NCI-H2081 treated with DMSO at 0.1 percent for 48 hours (cell line): ENCODE measurements around the gene HDAC7.
A peak's percentile ranks its signal among the peaks of the same experiment; 100 is the strongest.
"Not testable (repeated sequence)": the region's sequence is repeated elsewhere in the genome, so short reads cannot be mapped to it uniquely, and the experiment has no call there.

Experiments used
- DNase-seq: peaks from one replicate; lab custom pipeline; 2025; lab: John Stamatoyannopoulos, UW

The HDAC7 gene

DNA sequence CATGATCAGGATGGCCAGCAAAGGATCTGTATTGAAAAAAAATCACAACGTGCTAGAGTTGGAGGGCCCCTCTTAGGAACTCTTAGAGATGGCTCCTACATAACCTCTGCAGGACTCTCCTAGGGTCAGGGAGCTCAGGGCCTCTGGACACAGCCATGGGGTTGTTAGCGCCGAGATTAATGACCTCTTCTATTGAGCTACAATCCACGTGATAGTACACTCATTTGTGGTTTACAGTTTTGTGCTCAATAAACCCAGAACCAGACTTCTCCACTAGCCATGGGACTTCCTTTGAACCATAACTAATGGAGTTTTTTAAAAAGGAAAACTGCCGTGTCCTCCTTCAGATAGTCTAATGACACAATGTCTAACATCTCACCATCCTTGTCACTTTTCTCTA lies 29.6 kb upstream of the HDAC7 start:
- DNase-seq, result no peak

DNA sequence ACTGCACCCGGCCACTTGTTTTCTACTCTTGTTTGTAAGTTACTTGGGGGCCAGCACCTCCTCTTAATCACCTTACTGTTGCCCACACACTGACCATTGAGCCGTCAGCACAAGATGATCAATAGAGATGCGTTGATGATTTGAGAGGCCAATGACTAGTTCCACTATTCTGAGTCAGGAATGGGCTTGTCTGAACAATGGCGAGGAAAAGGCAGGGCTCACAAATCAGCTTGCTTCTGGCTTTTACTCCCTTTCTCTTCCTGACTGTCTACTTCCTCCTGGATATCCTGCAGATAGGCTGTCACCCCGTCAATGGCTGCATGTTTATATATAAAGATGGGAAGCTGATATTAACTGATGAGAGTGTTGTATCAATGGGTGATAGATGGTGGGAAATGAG lies 29.1 kb upstream of the HDAC7 start:
- no peak for DNase-seq

DNA sequence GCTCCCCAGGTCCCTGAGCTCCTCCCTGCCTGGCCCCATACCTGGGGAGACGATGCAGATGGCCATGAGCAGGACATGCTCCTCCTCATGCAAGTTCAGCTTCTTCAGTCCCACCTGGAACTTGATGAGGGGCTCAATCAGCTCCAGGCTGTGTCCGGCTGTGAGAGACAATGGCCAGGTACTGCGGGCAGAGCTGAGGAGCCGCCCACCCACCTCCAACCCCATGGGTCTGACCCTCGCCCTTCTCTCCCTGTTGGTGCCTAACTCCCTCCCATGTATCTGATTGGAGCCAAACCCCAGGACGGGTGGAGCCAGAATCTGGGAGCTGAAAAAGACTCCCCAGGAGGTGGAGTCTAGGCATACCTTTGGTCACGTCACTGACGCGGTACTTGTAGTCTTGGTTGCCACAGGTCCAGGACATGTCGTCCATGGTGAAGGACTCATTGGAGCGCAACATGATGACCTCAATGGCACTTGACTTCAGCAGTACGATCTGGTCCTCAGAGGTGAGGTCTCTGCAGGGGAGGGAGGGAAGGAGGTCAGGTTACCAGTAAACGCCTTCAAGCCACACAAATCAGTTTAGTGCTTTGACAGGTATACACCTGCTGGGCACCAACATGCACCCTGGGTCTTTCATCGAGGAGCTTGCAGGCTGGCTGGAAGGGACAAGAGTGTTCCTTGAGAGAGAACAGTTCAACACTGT lies 26.7 kb upstream of the HDAC7 start:
- DNase-seq, result no peak

DNA sequence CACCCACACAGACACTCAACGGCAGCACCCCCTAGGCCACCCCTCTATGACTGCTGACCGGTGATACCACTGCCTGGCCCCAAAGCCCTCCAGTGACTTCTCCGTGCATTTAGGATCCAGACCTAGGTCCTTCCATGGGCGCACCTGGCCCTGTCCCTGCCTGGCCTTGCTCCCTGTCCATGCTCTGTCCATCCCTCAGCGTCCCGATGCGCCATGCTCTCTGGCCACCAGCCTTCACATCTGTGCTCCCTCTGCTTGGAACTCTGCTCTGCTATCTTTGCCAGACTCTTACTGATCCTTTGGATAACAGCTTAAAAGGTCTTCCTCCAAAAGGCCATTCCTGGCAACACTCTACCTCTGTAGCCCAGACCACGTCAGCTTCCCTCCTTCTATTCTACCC lies 25.4 kb upstream of the HDAC7 start:
- DNase-seq, result no peak

DNA sequence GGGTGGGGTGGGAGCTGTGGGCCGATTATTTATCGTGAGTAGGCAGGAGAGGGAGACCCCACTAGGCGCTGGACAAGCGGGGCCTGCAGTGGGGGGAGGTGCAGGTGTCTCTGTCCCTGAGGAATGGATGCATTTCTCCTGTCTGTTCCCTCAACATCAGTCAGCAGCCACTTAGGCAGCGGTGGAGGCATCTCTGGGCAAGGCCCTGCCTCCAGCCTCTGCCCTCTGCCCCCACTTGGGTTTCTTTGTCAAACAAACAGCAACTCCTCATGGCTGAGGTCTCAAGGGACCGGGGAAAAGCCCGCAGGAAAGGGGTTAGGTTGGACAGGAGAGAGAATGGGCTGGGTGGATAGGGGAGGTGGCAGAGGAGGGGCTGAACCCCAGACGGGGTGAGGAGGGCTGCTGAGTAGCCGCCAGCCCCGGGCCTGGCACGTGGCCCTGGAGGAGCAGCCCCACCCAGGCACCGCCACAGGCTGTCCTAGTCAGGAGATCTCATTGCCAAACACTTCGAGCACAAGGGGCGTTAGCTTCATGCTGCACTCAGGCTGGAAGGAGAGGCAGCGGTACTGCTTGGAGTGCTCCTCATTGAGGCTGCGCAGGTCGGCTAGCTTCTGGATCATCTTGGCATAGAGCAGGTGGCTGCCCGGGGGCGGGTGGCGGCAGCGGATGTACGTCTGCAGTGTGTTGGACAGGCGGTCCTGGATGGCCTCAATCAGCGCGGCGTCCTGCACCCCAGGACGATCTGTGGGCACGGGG lies 24.7 kb upstream of the HDAC7 start:
- DNase-seq, result no peak

GRCh38 chr12:47843226-47843980 lies 23.7 kb upstream of the HDAC7 start:
- DNase-seq, result no peak

- not testable (repeated sequence) for DNase-seq
Measured at GRCh38 chr12:47842543-47842942, 22.8 kb upstream of the HDAC7 start.

DNA sequence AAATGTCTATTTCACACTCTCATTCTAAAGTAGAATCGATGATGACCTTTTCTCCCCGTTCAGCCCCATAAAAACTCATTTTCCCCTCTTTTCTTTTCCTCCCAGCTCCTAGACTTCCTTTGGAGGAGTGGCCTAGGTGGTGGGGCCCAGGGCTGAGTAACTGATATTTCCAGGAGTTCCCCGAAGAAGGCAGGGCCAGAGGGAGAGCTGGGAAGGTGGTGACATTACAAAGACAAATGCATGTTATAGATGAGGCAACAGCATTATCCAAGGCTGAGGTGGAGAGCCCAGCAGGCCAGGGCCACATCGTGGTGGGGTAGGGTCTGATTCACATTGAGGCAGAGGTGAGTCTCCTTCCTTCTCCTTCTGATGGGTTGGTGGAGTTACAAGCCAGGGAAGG lies 22.2 kb upstream of the HDAC7 start:
- DNase-seq, result no peak

DNA sequence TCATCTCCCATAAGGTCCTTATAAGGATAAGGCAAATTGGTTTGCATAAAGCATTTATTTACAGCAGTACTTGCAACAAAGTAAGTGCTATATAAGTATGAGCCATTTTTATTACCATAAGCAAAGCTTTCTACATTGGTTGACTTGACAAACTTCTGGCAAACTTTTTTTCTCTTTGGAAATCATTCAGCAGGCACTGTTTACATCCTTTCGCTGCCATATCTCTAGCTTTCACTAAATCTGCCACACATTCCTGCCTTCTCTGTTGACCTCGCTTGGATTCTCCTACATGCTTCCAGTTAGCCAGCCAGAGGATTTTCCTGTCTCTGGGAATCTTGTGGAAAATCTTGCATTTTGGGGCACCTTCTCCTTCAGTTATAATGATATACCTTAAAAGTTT lies 21.8 kb upstream of the HDAC7 start:
- DNase-seq, result no peak

DNA sequence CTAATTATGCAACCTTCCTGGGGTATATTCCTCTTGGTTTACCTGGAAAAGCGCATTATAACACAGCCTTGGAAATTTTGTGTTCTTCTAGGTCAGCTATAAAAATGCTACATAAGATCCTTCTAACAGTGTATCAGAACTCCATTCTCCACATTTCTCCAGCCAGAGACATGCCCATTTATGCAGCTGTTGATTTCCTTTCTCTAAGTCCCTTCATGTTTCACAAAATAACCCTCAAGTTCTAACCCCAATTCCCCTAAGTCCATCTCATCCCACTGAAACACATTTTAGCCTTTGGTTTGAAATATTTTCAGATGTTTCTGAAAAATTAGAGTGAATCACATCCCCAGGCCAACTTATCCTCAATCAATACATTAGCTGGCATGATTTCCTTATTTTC lies 20.9 kb upstream of the HDAC7 start:
- no peak for DNase-seq

GRCh38 chr12:47839214-47839876 lies 19.6 kb upstream of the HDAC7 start:
- DNase-seq, result no peak

- DNase-seq, result no peak
Measured at GRCh38 chr12:47838286-47838931, 18.7 kb upstream of the HDAC7 start.

DNA sequence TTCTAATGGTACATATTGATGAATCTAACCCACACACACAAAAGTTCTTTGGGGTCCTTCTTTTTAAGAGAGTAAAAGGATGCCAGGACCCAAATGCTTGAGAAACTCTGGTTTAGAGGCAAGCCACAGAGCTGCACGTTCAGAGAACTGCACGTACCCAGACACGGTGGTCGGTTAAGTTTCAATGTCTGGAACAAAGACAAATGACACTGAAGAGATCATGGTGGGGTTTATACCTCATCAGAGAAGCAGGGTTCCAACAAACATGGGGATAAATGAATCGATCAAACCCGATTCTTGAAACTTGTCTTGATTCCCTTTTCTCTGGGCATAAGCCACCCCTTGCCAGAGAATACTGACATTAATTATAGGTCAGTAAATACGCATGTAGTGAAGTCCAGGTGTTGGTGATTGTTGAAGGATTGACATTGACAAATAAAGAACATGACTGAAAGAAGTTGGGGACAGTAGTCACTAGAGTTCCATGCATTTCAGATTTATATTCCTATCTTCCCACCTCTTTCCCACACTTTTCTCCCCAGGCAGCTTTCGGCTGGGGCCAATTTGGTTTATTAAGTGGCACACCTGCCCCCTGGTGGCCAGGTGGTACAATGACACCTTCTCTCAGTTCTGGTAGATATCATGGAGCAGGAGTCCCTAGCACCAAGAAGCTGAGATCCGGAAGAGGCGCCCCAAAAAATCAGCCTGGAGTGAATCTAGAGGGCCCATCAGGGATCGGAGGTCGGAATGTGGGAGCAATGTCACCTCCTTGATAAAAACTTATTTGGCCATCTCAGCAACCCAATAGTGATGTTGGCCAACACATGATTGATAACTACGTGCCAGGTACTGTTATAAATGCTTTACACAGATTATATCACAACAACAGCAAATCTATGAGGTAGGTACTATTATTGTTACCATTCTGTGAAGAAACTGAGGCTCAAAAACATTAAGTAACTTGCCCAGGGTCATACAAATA lies 17.8 kb upstream of the HDAC7 start:
- DNase-seq, result peak; percentile 52

GRCh38 chr12:47835831-47836155 lies 16.1 kb upstream of the HDAC7 start:
- DNase-seq, result no peak

- no peak for DNase-seq
Measured at GRCh38 chr12:47835006-47835830, 15.5 kb upstream of the HDAC7 start.

DNA sequence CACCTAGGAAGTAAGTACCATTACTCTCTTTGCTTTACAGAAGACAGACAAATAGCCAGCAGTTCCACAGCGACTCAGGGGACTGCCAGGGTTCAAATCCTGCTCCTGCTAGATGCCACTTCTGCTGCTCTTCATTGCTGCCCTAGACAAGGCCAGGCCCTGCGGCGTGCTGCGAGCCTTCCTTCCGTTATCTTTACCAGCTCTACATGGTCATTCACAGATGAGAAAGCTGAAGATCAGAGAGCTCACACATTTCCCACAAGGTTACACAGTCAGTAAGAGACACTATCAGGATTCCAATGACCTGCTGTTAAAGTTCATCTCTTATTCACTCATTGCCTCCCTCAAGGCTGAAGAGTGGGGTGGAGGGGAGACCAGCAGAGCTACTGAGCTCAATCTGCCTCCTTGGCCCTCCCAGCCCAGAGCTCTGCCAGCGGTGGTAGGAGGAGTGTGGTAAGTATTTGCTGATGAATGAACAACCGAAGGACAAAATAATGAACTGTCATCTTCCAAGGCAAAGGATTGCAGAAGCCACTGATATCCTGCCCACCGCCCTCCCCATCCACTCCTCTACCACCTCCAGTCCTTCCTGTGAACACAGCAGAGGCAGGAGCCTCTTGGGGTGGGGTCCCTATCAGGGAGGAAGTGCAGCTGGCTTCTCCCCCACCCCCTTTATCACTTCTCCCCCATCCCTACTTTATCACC lies 14.6 kb upstream of the HDAC7 start:
- DNase-seq, result no peak

- DNase-seq, result no peak
Measured at GRCh38 chr12:47833591-47834012, 13.9 kb upstream of the HDAC7 start.

DNA sequence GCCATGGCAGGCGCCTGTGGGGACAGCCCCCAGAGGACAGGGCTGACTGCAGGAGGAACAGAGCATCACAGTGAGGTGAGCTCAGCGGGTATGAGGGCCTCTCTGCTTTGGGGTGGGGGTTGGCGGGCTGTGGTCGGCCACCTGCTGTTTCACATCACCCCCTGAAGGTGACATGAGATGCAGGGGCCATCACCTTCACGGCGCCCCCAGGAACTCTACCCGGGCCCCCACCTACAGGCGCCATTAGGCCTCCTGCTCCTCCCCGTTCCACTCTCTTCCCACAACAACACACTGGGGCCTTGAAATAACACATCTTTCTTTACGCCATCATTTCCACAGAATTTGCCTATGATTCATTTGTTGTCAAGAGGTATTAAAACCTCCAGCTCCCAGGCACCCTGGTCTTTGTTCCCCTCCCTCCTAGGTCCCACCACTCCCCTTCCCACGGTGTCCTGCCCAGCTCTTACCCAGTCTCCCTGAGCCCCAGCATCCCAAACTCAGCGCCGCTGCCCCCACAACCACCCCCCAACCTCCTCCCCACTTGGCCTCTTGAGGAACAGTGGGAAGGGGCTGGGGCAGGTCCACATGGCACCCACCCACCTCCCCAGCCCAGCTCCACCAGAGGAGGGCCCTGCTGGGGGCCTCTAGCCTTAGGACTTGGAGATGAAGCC lies 12.7 kb upstream of the HDAC7 start:
- no peak for DNase-seq

DNA sequence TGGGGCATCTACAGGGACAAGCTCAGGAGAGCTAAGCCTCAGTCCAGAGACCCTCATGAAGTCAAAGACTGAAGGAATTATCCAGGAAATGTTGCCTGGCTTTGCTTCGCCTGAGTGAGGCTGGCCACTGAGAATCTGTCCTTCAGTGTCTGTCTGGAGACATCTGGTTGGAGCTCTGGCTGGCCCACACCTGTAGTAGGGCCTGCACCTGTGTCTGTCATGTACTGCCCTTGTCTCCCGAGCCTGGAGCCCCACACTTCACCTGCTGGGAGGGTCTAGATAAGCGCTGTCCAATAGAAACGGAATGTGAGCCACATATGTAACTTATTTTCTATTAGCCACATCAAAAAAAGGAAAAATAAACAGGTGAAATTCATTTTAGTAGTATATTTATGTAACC lies 9.9 kb upstream of the HDAC7 start:
- no peak for DNase-seq
